A549 (cell line): ENCODE data around the gene IL1A.

Experiments used
- CHD4 ChIP-seq: fragments of 200-600 bp; sonication (generic); IDR thresholded peaks from 2 replicates; pipeline ENCODE4 v1.6.1; 2016; ENCODE audit warnings: antibody characterized with exemption, mild to moderate bottlenecking, borderline replicate concordance
- JUN ChIP-seq, 2 experiments: fragments of >200 bp; sonication (Bioruptor Twin); formaldehyde crosslinking; IDR thresholded peaks; 2 replicates in 1 of 2; 3 replicates in 1 of 2; pipeline ENCODE4 v1.6.1; 2016 to 2017
- MAX ChIP-seq: IDR thresholded peaks from 2 replicates; pipeline ENCODE4 v1.6.1; 2012
- MYC ChIP-seq: IDR thresholded peaks from 2 replicates; pipeline ENCODE4 v1.6.1; 2012; ENCODE audit warnings: mild to moderate bottlenecking, inconsistent platforms, low read length, improper control_type of control experiment, borderline replicate concordance
- PHF8 ChIP-seq: fragments of 200-600 bp; sonication (generic); IDR thresholded peaks from 2 replicates; pipeline ENCODE4 v1.6.1; 2016; ENCODE audit warnings: low read depth, mild to moderate bottlenecking, antibody characterized with exemption, moderate library complexity, borderline replicate concordance
- POLR2A ChIP-seq: IDR thresholded peaks from 2 replicates; pipeline ENCODE4 v1.6.1; 2012; ENCODE audit warnings: mild to moderate bottlenecking, low read length
- RCOR1 ChIP-seq: fragments of 150-350 bp; IDR thresholded peaks from 2 replicates; pipeline ENCODE4 v1.6.1; 2014; ENCODE audit warnings: antibody characterized with exemption, low read length, low read depth
- SREBF2 ChIP-seq: fragments of 450-650 bp; IDR thresholded peaks from 2 replicates; pipeline ENCODE4 v1.6.1; 2014; ENCODE audit warnings: mild to moderate bottlenecking, moderate library complexity
- USF2 ChIP-seq: fragments of 450-650 bp; IDR thresholded peaks from 2 replicates; pipeline ENCODE4 v1.6.1; 2014; ENCODE audit warnings: antibody characterized with exemption
- ZSCAN20 ChIP-seq: fragments of 250-450 bp; sonication (Bioruptor Pico); IDR thresholded peaks from 2 replicates; pipeline ENCODE4 v1.8.0; 2022; ENCODE audit warnings: mild to moderate bottlenecking, moderate library complexity
- TF ChIP-seq, protein P1 (sequence below): fragments of >200 bp; sonication (Bioruptor Twin); formaldehyde crosslinking; IDR thresholded peaks from 3 replicates; pipeline ENCODE4 v1.5.1; 2016

DNA sequence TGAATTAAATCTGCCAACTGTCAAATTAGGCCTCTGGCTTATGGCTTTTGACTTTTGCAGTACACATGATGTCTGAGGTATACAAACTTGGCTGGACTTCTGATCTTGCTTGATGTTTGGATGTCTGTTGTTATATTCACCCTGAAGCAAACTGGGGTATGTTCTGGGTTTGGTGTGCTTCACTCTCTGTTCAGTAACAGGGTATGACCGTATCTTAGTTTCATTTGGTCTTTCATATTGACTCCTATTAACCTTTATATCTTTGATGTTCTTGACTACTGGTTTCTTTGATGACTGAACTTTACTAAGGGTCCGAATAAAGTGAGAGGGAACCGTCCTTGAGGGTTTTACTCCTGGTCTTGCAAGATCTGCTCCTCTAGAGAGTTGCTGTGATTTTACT is 28.1 kb downstream of the IL1A start:
- TF ChIP-seq PHF8 = no peak
- TF ChIP-seq, protein P1, sequence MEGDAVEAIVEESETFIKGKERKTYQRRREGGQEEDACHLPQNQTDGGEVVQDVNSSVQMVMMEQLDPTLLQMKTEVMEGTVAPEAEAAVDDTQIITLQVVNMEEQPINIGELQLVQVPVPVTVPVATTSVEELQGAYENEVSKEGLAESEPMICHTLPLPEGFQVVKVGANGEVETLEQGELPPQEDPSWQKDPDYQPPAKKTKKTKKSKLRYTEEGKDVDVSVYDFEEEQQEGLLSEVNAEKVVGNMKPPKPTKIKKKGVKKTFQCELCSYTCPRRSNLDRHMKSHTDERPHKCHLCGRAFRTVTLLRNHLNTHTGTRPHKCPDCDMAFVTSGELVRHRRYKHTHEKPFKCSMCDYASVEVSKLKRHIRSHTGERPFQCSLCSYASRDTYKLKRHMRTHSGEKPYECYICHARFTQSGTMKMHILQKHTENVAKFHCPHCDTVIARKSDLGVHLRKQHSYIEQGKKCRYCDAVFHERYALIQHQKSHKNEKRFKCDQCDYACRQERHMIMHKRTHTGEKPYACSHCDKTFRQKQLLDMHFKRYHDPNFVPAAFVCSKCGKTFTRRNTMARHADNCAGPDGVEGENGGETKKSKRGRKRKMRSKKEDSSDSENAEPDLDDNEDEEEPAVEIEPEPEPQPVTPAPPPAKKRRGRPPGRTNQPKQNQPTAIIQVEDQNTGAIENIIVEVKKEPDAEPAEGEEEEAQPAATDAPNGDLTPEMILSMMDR = no peak
- TF ChIP-seq CHD4 = no peak
- no peak for TF ChIP-seq POLR2A
- no peak for TF ChIP-seq USF2
- no peak for TF ChIP-seq JUN (IDR thresholded peaks at IDR 0.05)
- TF ChIP-seq SREBF2 = no peak
- TF ChIP-seq MAX = no peak
- no peak for TF ChIP-seq MYC
- TF ChIP-seq RCOR1 = no peak
- TF ChIP-seq ZSCAN20 (CRISPR knock-in tag) = no peak
